BJ (cell line): Measurements from ENCODE around the gene HCST. TPM values are rescaled to one million over a fixed set of nuclear protein-coding genes. Genes with fewer than 3 reads are reported as not detected.

Experiments
- CTCF ChIA-PET: fragments of 350-600 bp; formaldehyde crosslinking; extraction: SDS; loops from one replicate; lab custom pipeline; 2021; ENCODE audit warnings: antibody characterized with exemption, inconsistent platforms; lab: Yijun Ruan, JAX
- POLR2A ChIA-PET: fragments of 300-600 bp; sonication (Branson Sonifier 250); formaldehyde crosslinking; extraction: SDS; loops from one replicate; lab custom pipeline; 2021; ENCODE audit warnings: antibody characterized with exemption; lab: Charles Lee
- DNase-seq: peaks from one replicate; pipeline ENCODE4 v3.0.0-alpha.2; 2011; ENCODE audit warnings: low read depth
- H3K27me3 ChIP-seq: 2 replicates; pipeline ENCODE4 v1.6.0; 2011; ENCODE audit warnings: low read length; ENCODE audit not compliant: control insufficient read depth, insufficient read depth
- H3K36me3 ChIP-seq: 2 replicates; pipeline ENCODE4 v1.5.1; 2011; ENCODE audit warnings: low read length; ENCODE audit not compliant: control insufficient read depth, insufficient read depth
- H3K4me3 ChIP-seq: 2 replicates; pipeline ENCODE4 v1.5.1; 2011; ENCODE audit warnings: low read depth, mild to moderate bottlenecking, control low read depth, low read length
- polyA plus RNA-seq: library from polyadenylated mRNA; depleted of rRNA; stranded (reverse); fragments of >200 nt; gene quantifications from 2 replicates; pipeline ENCODE4 v1.2.3, GENCODE V29; 2011
- TF ChIP-seq, protein P1 (sequence below): IDR thresholded peaks from 2 replicates; pipeline ENCODE4 v1.5.1; 2011; ENCODE audit warnings: low read depth, mild to moderate bottlenecking, control low read depth, inconsistent platforms, low read length, moderate library complexity; ENCODE audit not compliant: insufficient read depth

Gene HCST
- polyA plus RNA-seq, 1 experiment = 1.2 TPM

DNA sequence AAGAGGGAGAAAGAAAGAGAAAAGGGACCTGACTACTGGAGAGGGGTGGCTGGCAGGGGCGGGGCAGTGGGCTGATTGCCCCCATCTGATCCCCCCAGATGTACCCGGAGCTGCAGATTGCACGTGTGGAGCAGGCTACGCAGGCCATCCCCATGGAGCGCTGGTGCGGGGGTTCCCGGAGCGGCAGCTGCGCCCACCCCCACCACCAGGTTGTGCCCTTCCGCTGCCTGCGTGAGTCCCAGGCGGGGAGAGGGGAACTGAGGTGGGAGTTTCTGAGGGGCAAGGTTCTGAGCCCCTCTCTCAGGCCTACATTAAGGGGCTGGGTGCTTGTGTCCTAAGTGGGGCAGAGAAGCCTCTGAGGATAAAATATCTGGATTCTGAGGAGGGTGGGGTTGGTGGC is 31.5 kb upstream of the HCST start:
- DNase-seq = no peak
- Histone ChIP-seq H3K27me3 (peaks cover 4% of the 10 kb centered on the region; the same call in 1 of the 2 replicates), H3K4me3 (no peak overlapping the region), H3K36me3 (no peaks in the 10 kb centered on the region)
- POLR2A ChIA-PET = no interaction called here
- TF ChIP-seq, protein P1, sequence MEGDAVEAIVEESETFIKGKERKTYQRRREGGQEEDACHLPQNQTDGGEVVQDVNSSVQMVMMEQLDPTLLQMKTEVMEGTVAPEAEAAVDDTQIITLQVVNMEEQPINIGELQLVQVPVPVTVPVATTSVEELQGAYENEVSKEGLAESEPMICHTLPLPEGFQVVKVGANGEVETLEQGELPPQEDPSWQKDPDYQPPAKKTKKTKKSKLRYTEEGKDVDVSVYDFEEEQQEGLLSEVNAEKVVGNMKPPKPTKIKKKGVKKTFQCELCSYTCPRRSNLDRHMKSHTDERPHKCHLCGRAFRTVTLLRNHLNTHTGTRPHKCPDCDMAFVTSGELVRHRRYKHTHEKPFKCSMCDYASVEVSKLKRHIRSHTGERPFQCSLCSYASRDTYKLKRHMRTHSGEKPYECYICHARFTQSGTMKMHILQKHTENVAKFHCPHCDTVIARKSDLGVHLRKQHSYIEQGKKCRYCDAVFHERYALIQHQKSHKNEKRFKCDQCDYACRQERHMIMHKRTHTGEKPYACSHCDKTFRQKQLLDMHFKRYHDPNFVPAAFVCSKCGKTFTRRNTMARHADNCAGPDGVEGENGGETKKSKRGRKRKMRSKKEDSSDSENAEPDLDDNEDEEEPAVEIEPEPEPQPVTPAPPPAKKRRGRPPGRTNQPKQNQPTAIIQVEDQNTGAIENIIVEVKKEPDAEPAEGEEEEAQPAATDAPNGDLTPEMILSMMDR = no peak
- CTCF ChIA-PET = interaction anchor here (0.6 to 1.5 kb wide), 2 partner anchors 60 to 102 kb away, joined by 3 read pairs; no protein-coding TSS in a partner anchor

DNA sequence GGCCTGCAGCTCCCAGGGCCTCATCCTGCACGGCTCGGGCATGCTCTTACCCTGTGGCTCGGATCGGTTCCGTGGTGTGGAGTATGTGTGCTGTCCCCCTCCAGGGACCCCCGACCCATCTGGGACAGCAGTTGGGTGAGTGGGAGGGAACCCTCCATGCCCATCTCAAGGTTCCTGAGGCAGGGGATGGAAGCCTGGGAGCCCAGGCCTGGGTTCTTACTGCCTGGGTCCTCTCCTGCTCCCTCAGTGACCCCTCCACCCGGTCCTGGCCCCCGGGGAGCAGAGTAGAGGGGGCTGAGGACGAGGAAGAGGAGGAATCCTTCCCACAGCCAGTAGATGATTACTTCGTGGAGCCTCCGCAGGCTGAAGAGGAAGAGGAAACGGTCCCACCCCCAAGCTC is 30.7 kb upstream of the HCST start:
- ChIA-PET POLR2A (no interaction called here), CTCF (no interaction called here)
- H3K4me3 ChIP-seq = no peak overlapping the region
- DNase-seq = no peak
- no peaks in the 10 kb centered on the region for H3K36me3 ChIP-seq
- TF ChIP-seq, protein P1 = no peak
- H3K27me3 ChIP-seq = peaks cover 3% of the 10 kb centered on the region; the same call in 1 of the 2 replicates

DNA sequence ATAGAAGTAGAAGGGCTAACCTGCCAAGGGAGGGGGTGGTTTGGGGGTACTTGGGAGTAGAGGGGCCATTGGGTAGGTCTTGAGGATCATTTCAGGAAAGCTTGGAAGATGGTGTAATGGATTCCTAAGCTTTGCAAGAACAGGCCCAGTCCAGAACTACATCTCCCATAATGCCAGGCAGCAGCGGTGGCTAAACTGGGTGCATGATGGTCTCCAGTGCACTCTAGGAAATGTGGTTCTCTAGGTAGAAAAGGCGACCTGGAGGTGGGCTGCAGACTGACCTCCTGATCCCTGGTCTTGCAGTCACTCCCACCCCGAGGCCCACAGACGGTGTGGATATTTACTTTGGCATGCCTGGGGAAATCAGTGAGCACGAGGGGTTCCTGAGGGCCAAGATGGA is 30.1 kb upstream of the HCST start:
- TF ChIP-seq, protein P1 = no peak
- Histone ChIP-seq H3K27me3 (peaks cover 2% of the 10 kb centered on the region; the same call in 1 of the 2 replicates), H3K4me3 (no peak overlapping the region), H3K36me3 (no peaks in the 10 kb centered on the region)
- POLR2A ChIA-PET = no interaction called here
- DNase-seq = no peak
- CTCF ChIA-PET = no interaction called here

DNA sequence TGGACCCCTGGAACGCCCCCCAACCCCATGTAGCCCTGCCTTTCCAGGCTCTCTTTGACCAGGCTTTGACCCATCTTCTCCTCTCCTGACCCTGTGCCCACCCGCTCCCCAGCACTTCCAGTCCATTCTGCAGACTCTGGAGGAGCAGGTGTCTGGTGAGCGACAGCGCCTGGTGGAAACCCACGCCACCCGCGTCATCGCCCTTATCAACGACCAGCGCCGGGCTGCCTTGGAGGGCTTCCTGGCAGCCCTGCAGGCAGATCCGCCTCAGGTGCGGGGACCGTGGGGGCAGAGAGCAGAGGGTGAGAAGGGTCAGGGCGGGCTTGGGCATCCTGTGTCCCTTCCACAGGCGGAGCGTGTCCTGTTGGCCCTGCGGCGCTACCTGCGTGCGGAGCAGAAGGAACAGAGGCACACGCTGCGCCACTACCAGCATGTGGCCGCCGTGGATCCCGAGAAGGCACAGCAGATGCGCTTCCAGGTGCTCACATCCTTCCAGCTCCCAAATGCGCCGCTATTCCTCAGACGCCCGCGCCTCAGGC is 27.9 kb upstream of the HCST start:
- ChIA-PET CTCF (interaction anchor here (0.6 kb wide), 2 partner anchors 19 to 75 kb away, joined by 3 read pairs; no protein-coding TSS in a partner anchor), POLR2A (no interaction called here)
- Histone ChIP-seq H3K4me3 (no peak overlapping the region), H3K36me3 (no peaks in the 10 kb centered on the region), H3K27me3 (no peaks in the 10 kb centered on the region)
- TF ChIP-seq, protein P1 = no peak
- DNase-seq = no peak

DNA sequence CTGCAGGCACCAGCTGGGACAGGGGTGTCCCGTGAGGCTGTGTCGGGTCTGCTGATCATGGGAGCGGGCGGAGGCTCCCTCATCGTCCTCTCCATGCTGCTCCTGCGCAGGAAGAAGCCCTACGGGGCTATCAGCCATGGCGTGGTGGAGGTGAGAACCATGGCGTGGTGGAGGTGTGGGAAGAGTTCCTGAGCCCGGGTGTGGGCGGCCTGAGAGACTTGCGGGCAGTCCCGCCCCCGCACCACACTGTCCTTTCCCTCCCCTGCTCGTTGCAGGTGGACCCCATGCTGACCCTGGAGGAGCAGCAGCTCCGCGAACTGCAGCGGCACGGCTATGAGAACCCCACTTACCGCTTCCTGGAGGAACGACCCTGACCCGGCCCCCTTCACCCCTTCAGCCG is 23.3 kb upstream of the HCST start:
- H3K36me3 ChIP-seq = no peaks in the 10 kb centered on the region
- TF ChIP-seq, protein P1 = no peak
- no peak overlapping the region for H3K4me3 ChIP-seq
- ChIA-PET CTCF (interaction anchor here (6.8 kb wide), 1 partner anchor 54 kb away, joined by 82 read pairs; no protein-coding TSS in a partner anchor), POLR2A (no interaction called here)
- H3K27me3 ChIP-seq = no peaks in the 10 kb centered on the region
- no peak for DNase-seq
